Hypothalamus (tissue), 51 donors: ENCODE data around the gene PIK3C2A.
"Not testable (repeated sequence)": the region's sequence is repeated elsewhere in the genome, so short reads cannot be mapped to it uniquely, and the experiment has no call there.

ENCODE experiments used
- DNase-seq, 51 donors: peaks; one replicate each; lab custom pipeline; 2025; lab: John Stamatoyannopoulos, UW

The PIK3C2A gene

GRCh38 chr11:17207317-17208256 is at the start of gene PIK3C2A:
Gene PIK3C2A (minus strand): TSS chr11:17207986. CDS start chr11:17169741, 38,245 bp downstream.
- DNase-seq = peak; percentile 31 to 97 (median 92)

GRCh38 chr11:17257196-17257595 is 49.4 kb upstream of the PIK3C2A start:
- DNase-seq = no peak

- DNase-seq = no peak
These were observed 48.7 kb upstream of the PIK3C2A start for GRCh38 chr11:17256512-17256911.

- DNase-seq = no peak
These were observed 44.9 kb upstream of the PIK3C2A start for GRCh38 chr11:17252704-17253103.

GRCh38 chr11:17250561-17251350 is 43.0 kb upstream of the PIK3C2A start:
- no peak for DNase-seq

GRCh38 chr11:17244046-17244445 is 36.3 kb upstream of the PIK3C2A start:
- DNase-seq = no peak

- not testable (repeated sequence) for DNase-seq
These were observed 35.2 kb upstream of the PIK3C2A start for GRCh38 chr11:17242954-17243353.

GRCh38 chr11:17240780-17241179 is 33.0 kb upstream of the PIK3C2A start:
- DNase-seq = no peak

GRCh38 chr11:17239927-17240326 is 32.1 kb upstream of the PIK3C2A start:
- not testable (repeated sequence) for DNase-seq

- no peak for DNase-seq
These were observed 30.6 kb upstream of the PIK3C2A start for GRCh38 chr11:17238377-17238776.

- DNase-seq = no peak
These were observed 25.3 kb upstream of the PIK3C2A start for GRCh38 chr11:17233101-17233500.

GRCh38 chr11:17230867-17231851 is 23.4 kb upstream of the PIK3C2A start:
- no peak for DNase-seq

- DNase-seq = no peak
These were observed 21.8 kb upstream of the PIK3C2A start for GRCh38 chr11:17229481-17230152.

- not testable (repeated sequence) for DNase-seq
These were observed 20.6 kb upstream of the PIK3C2A start for GRCh38 chr11:17228186-17228925.

GRCh38 chr11:17224727-17225126 is 16.9 kb upstream of the PIK3C2A start:
- DNase-seq = no peak

- DNase-seq = no peak
These were observed 14.2 kb upstream of the PIK3C2A start for GRCh38 chr11:17221968-17222367.

GRCh38 chr11:17219016-17219415 is 11.2 kb upstream of the PIK3C2A start:
- DNase-seq = no peak

GRCh38 chr11:17218403-17218802 is 10.6 kb upstream of the PIK3C2A start:
- DNase-seq = no peak

GRCh38 chr11:17217401-17217800 is 9.6 kb upstream of the PIK3C2A start:
- no peak for DNase-seq
